ENCODE data around the gene CRTC1.
"Not testable (repeated sequence)": the region's sequence is repeated elsewhere in the genome, so short reads cannot be mapped to it uniquely, and the experiment has no call there.

Gene CRTC1

GRCh38 chr19:18719541-18719940 is 36.1 kb downstream of the CRTC1 start:
- no peak for DNase-seq (ENCODE audit: extremely low read depth, low read depth)
- no peak overlapping the region for H3K4me3 ChIP-seq (replicated peaks; ENCODE audit: low read depth, low read length)
- no peak for TF ChIP-seq CTCF (IDR thresholded peaks at IDR 0.05; ENCODE audit: low read depth, low read length, missing control alignments)

- no peak overlapping the region for H3K4me3 ChIP-seq (replicated peaks; ENCODE audit: low read depth, low read length)
- DNase-seq (ENCODE audit: extremely low read depth, low read depth), result no peak
- TF ChIP-seq CTCF (IDR thresholded peaks at IDR 0.05; ENCODE audit: low read depth, low read length, missing control alignments), result no peak
Observed at GRCh38 chr19:18723871-18724377, 40.4 kb downstream of the CRTC1 start.

GRCh38 chr19:18725841-18726770 is 42.6 kb downstream of the CRTC1 start:
- no peak for TF ChIP-seq CTCF (IDR thresholded peaks at IDR 0.05; ENCODE audit: low read depth, low read length, missing control alignments)
- H3K4me3 ChIP-seq (replicated peaks; ENCODE audit: low read depth, low read length), result no peak overlapping the region
- no peak for DNase-seq (ENCODE audit: extremely low read depth, low read depth)

GRCh38 chr19:18726846-18727245 is 43.4 kb downstream of the CRTC1 start:
- no peak for DNase-seq (ENCODE audit: extremely low read depth, low read depth)
- no peak for TF ChIP-seq CTCF (IDR thresholded peaks at IDR 0.05; ENCODE audit: low read depth, low read length, missing control alignments)
- H3K4me3 ChIP-seq (replicated peaks; ENCODE audit: low read depth, low read length), result no peak overlapping the region

- H3K4me3 ChIP-seq (replicated peaks; ENCODE audit: low read depth, low read length); DNase-seq (ENCODE audit: extremely low read depth, low read depth): not testable (repeated sequence)
Observed at GRCh38 chr19:18727602-18728001, 44.1 kb downstream of the CRTC1 start.

- TF ChIP-seq CTCF (IDR thresholded peaks at IDR 0.05; ENCODE audit: low read depth, low read length, missing control alignments), result no peak
- H3K4me3 ChIP-seq (replicated peaks; ENCODE audit: low read depth, low read length), result no peak overlapping the region
- no peak for DNase-seq (ENCODE audit: extremely low read depth, low read depth)
Observed at GRCh38 chr19:18729933-18730530, 46.6 kb downstream of the CRTC1 start.

- DNase-seq (ENCODE audit: extremely low read depth, low read depth), result no peak
- TF ChIP-seq CTCF (IDR thresholded peaks at IDR 0.05; ENCODE audit: low read depth, low read length, missing control alignments), result no peak
- no peak overlapping the region for H3K4me3 ChIP-seq (replicated peaks; ENCODE audit: low read depth, low read length)
Observed at GRCh38 chr19:18730885-18731513, 47.5 kb downstream of the CRTC1 start.

Data from HFF-Myc (cell line).